ENCODE results near the gene CFAP46.
"Not testable (repeated sequence)": the region's sequence is repeated elsewhere in the genome, so short reads cannot be mapped to it uniquely, and the experiment has no call there.

The CFAP46 gene

DNA sequence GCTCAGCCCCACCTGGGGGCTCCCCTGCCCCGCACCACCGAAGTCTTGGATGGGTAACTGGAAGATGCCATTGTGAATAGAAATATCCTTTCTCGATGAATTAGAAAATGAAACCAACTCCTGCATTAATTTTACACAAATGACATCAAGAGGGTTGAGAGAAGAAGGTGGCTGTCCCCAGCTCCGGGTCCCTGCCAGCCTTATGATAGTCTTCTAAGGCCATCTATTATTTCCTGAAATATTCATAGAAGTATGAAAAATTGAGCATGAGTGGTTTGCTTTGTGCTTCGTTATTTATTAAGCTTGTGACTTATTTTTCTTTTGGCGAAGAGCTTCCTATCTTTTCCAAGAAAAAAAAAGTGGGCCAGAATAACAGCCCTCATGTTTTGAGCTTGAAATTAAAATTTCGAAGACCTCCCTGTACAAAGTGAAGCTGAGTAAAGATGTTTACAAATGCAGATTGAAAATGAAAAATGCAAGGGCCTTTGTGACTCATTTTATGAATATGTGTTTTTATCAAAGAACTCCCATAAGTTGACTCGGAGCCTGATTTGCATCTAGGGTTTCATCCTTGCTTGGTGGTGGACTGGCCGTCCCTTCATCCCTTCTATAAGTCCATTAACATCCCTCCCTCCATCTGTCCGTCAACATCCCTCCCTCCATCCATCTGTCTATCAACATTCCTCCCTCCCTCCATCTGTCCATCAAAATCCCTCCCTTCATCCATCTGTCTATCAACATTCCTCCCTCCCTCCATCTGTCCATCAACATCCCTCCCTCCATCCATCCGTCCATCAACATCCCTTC lies 20.5 kb upstream of the CFAP46 start:
- DNase-seq: no peak

DNA sequence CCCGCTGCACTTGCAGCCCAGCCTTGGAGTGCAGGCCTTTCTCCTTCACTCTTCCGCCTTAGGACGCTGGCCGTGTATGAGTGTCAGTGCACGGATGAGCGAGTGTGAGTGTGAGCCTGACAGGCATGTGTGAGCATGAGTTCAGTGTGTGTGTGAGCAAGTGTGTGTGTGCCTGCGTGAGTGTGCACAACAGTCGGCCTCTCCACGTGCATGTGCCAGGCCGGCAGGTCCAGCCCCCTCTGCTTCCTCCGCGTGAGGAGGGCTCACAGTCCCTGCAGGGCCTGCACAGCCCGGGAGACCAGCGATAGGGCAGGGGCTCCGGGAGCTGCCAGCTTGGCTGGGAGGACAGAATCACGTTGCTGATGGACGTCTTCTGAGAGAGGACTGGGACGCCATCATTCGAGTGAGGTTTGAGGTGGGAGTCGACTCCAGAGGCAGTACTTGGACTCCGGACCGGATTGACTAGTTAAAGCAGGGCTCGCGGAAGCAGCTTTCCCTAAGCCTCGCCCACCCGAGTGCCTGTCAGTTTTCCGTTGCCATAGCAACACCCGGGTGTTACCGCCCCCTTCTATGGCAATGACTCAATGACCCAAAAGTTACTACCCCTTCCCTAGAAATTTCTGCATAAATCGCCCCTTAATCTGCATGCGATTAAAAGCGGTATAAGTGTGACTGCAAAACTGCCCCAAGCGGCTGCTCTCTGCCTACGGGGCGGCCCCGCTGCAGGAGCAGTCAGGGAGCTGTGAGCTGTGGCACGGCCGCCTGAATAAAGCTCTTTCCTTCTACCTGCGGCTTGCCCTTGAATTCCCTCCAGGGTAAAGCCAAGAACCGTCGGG lies 19.6 kb upstream of the CFAP46 start:
- no peak for DNase-seq

- no peak for DNase-seq
Measured at GRCh38 chr10:132961420-132961786, 19.0 kb upstream of the CFAP46 start.

- DNase-seq: no peak
Measured at GRCh38 chr10:132960631-132961419, 18.5 kb upstream of the CFAP46 start.

- no peak for DNase-seq
Measured at GRCh38 chr10:132960071-132960472, 17.7 kb upstream of the CFAP46 start.

- DNase-seq: no peak
Measured at GRCh38 chr10:132959559-132959961, 17.2 kb upstream of the CFAP46 start.

GRCh38 chr10:132958883-132959558 lies 16.7 kb upstream of the CFAP46 start:
- no peak for DNase-seq

- no peak for DNase-seq
Measured at GRCh38 chr10:132957981-132958882, 15.9 kb upstream of the CFAP46 start.

- no peak for DNase-seq
Measured at GRCh38 chr10:132957131-132957530, 14.8 kb upstream of the CFAP46 start.

GRCh38 chr10:132956259-132956658 lies 13.9 kb upstream of the CFAP46 start:
- not testable (repeated sequence) for DNase-seq

GRCh38 chr10:132955479-132955878 lies 13.1 kb upstream of the CFAP46 start:
- DNase-seq: no peak

- DNase-seq: no peak
Measured at GRCh38 chr10:132953428-132953827, 11.1 kb upstream of the CFAP46 start.

GRCh38 chr10:132951926-132952325 lies 9.6 kb upstream of the CFAP46 start:
- DNase-seq: no peak

- no peak for DNase-seq
Measured at GRCh38 chr10:132948351-132948750, 6.0 kb upstream of the CFAP46 start.

GRCh38 chr10:132947843-132948242 lies 5.5 kb upstream of the CFAP46 start:
- no peak for DNase-seq

GRCh38 chr10:132946806-132947546 lies 4.6 kb upstream of the CFAP46 start:
- DNase-seq: no peak

DNA sequence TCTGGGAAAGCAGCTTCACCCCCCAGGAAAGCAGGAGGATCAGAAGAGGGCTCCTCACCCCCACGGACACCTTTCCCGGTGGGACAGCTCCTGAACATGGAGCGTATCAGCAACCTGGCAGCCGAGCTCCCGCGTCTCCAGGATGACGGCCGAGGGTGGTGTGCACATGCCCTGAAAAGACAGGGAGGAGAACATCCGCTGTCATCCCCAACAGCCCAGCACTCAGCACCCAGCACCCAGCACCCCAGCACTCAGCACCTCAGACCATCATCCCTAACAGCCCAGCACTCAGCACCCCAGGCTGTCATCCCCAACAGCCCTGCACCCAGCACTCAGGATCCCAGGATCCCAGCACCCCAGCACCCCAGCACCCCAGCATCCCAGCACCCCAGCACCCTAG lies 3.9 kb upstream of the CFAP46 start:
- no peak for DNase-seq

DNA sequence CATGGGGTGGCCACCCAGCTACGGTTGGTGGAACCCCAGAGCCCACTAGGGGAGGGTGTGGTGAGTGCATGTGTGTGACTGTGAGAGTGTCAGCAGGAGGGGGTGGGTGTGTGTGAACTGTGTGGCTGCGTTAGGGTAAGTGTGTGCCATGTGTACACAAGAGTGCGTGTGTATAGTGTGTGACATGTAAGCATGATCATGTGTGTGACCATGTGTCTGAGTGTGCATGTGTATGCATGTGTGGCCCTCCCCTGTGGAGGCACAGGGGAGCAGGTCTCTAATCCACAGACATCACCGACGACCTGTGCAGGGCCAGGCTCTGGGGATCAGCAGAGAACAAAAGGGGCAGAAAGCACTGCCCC lies 3.5 kb upstream of the CFAP46 start:
- DNase-seq: no peak

DNA sequence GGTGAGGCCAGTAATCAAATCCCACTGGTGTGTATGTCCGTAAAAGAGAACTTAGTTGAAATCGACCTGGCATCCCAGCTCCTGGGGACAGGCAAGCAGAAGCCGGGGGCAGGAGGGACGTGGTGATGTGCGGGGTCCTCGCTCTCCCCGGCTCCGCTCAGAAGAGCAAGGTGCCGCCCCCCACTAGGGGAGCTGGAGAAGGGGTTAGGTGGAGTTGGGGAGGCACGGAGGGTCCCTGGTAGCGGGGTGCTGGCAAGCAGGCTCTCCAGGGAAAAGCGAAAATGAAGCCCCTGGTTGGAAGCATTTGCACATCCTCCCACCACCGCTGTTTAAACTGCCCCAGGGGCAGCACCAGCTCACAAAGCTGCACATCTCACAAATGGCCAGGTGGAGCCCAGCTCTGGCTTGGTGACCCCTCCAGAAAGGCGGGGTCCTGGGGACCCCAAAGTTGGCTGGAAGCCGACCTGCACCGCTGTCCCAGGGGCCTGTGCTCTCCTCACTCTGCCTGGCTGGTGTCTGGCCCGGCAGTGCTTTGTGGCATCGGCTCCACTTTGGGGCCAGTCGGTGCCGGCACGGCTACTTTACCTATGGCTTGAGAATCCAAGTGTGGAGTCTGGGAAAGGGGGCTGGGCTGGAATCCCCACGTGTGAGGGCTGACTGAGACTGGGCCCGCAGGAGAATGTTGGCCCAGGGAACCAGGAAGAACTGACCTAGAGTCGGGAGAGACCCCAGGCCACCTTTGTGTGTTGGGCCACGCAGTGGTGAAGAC lies 2.9 kb upstream of the CFAP46 start:
- DNase-seq: no peak

- no peak for DNase-seq
Measured at GRCh38 chr10:132944510-132944909, 2.1 kb upstream of the CFAP46 start.

Data from cortex of kidney (tissue), 1 donor.